Activated CD4-positive, alpha-beta T cell treated with anti-CD3 and anti-CD28 coated beads for 4 hours (primary cell): ENCODE measurements around the gene RNF208.

ENCODE experiments used
- DNase-seq, 2 donors: peaks; one replicate each; pipeline ENCODE4 v3.0.0-alpha.2; 2020

The RNF208 gene

DNA sequence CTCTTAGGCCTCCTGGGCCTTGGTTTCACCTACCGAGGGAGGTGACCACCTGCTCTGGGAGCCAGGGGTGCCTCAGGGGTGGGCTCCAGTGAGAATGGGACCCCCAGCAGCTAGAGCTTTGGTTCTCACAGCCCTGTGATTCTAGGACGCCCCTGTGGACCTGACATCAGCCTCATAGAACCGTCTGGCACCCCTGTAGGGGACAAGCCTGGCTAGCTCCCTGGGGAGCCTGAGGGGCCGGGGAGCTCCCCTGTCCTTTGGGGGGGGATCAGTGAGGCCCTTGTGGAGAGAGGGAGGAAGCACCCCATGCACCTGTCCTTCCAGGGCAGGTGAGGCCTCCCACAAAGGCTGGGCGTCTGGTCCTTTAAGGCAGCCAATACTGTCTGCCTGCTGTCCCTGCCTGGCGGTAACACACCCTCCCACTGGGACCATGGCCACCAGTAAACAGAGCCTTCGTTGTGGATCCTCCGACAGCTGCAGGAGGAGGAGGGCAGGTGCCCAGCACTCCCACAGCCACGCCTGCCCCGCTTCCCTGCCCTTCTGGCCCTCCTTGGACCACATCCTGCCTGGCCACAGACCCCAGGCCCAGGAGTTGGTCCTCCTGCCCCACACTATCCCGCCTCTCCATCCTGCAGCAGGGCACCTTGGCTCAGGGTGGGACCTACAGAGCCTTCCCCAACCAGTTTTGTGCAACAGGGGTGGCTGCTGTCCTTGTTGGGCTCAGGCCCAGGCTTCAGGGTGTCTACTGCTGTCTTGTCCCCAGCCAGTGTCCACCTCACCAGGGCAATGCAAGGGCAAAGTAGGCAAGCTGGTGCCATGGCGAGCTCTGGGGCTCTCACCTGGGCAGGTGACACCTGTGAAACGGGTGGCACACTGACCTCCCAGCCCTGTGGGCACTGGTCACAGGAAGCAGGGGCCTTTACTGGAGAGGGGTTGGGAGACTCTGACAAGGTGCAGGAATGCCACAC, 16.0 kb upstream of the RNF208 start:
- no peak for DNase-seq

DNA sequence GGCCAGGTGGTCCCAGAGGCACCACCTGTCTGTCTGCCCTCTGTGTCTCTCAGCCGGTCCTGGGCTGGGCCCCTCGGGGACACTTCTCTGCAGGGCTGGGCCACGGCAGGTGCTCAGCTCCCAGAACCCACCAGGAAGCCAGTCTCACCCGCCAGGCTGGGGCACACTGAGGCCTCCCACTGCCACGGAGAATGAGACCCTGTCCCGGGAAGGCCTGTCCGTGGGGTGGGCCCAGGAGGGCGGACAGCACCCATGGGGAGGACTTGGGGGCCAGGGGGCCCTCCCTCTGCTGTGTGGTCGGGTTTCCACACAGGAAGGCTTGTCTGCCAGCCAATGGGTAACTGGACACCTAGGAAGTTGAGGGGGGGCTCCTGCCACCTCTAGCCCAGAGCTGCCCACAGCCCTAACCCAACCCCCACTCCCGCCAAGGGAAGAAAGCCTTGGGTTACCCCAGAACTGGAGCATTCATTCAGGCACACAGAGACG, 14.9 kb upstream of the RNF208 start:
- DNase-seq = no peak

DNA sequence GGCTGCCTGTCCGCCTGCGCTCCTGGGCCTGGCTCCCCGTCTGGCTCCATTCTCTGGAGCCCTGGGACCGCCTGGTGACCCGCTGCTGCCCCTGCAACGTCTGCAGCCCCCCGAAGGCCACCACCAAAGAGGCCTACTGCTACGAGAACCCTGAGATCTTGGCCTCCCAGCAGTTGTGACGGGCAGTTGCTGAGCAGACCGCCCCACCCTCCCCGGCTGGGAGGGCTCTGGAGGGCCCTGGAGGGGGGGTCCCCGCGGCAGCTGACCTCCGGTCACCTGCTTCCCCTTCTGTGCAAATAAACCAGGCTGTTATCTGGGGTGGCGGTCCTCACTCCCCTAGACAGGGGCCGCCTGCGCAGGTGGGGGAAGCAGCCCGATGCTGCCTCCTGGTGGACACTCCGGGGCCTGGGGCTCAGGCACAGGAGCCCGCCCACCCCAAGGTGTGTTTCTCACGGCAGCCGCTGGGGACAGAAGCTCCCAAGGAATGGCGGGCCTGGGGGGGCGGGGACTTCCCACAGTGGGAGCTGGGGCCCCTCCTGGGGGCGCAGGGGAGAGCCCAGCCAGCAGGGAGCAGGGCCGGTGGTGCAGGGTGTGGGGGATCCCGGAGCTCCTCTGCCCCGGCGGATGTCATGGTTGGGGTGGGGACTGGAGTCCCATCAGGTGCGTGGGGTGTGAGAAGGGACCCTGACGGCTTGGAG, 14.3 kb upstream of the RNF208 start:
- peak; percentile 91 to 93 for DNase-seq

DNA sequence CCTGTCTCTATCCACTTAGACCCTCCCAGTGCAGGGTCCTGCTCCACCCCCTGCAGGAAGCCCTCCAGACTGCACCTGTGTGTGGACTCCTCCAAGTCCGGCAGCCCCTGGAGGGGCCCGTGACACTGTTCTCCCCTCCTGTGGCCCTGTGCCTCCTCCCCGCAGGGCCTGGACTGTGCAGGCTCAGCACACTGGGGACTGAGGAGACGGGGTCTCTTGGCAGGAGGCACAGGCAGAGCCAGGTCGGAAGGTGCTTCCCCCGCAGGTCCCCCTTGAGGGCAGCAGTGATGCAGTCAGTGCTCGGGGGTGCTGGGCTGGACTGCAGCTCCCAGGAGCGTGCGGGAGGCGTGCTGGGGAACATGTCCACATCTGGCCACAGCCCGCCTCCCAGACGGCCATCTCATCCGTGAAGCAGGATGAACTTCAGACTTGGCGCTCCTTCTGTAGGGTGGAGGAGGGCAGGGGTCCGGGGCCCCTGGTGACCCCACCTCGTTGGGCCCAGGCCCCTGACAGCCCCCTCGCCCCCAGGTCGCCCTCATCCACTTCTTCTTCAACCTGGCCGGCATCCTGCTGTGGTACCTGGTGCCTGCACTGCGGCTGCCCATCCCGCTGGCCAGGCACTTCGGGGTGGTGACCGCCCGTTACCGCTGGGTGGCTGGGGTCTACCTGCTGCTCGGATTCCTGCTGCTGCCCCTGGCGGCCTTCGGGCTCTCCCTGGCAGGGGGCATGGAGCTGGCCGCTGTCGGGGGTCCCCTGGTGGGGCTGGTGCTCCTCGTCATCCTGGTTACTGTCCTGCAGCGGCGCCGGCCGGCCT, 13.6 kb upstream of the RNF208 start:
- no peak for DNase-seq

DNA sequence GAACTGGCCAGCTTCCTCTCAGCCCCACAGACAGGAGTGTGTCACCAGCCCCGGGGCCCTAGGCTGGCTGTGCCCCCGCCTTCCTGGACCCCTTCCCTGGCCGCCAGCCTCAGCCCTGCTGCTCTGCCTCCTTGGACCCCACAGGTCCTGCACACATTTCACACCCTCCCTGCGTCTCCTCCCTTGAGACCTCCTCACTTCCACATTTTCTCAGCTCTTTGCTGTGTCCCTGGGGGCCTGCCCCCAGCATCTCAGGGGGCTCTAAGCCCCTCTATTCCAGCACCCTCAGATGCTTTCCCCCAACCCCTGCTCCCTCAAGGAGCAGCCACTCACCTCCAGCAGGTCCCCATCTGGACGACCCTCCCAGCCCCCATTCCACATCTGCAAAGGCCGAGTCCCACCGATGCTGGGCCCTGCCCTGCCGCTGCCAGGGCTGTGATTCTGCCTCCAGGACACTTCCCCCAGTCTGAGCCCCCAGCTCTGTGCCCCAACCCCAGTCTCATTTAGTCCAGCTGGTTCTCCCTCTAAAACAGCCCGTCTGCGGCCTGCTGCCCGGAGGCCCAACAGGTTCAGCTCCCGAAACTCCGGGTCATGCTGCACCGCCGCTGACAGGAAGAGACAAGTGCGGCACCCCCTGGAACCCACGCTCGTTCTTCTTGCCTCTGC, 12.9 kb upstream of the RNF208 start:
- DNase-seq = no peak

DNA sequence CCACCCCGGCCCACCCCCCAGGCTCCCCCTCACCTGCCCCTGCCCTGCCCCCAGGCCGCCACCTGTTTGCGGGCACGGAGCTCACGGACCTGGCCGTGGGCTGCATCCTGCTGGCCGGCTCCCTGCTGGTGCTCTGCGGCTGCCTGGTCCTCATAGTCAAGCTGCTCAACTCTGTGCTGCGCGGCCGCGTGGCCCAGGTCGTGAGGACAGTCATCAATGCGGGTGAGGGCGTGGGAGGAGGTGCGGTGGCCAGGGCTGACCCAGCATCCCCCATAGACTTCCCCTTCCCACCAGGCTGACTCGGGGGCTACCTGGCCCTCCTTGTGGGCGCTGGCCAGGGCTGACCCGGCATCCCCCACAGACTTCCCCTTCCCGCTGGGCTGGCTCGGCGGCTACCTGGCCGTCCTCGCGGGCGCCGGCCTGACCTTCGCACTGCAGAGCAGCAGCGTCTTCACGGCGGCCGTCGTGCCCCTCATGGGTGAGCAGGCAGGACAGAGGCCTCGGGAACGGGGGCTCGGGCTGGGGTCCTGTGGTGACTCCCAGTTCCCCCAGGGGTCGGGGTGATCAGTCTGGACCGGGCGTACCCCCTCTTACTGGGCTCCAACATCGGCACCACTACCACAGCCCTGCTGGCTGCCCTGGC, 12.1 kb upstream of the RNF208 start:
- DNase-seq = no peak

DNA sequence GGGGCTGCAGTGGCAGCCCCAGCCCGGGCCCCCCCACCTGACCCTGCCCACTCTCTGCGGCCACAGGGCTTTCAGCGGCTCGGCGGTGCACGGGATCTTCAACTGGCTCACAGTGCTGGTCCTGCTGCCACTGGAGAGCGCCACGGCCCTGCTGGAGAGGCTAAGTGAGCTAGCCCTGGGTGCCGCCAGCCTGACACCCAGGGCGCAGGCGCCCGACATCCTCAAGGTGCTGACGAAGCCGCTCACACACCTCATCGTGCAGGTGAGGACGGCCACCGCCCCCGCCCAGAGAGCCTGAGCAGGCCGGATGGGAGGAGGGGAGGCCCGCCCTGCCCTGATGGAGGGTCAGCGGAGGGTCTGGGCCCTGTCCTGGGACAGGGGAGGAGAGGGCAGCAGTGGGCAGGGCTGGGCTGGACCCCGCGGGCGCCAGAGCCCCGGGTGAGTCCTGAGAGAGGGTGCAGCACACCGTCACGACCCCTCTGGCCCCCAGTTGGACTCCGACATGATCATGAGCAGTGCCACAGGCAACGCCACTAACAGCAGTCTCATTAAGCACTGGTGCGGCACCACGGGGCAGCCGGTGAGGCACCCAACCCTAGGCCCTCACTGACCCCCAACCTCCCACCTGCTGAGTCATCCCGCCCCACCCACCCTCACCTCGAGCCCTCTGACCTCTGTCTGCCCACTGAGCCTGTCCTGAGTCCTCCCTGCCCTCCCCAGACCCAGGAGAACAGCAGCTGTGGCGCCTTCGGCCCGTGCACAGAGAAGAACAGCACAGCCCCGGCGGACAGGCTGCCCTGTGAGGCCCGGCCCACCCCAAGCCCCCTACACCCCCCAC, 11.3 kb upstream of the RNF208 start:
- no peak for DNase-seq

DNA sequence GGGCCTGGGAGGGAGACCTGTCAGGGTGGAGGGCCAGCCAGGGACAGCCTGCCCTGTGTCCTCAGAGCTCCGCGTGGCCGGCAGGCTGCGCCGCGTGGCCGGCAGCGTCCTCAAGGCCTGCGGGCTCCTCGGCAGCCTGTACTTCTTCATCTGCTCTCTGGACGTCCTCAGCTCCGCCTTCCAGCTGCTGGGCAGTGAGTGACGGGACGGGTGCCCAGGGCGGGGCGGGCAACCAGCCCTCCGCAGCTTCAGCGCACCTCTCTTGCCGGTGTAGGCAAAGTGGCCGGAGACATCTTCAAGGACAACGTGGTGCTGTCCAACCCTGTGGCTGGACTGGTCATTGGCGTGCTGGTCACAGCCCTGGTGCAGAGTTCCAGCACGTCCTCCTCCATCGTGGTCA, 10.5 kb upstream of the RNF208 start:
- no peak for DNase-seq

DNA sequence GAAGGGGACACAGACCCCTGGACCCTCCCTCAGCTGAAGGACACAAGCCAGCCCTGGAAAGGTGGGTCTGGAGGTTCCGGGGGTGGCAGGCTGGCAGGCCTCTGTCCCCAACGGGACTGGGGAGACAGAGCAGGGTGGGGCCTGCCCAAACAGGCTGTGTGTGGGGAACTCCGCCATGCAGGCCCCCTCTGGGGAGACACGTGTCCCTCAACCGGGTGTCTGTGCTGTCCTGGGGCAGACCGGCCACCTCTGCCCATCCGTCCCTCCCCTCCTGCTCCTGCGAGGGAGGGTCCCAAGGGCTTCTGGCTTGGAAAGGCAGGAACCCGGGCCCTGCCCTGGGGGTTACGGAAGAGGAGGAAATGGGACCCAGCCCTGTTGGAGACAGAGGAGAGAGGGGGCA, 10.1 kb upstream of the RNF208 start:
- no peak for DNase-seq

DNA sequence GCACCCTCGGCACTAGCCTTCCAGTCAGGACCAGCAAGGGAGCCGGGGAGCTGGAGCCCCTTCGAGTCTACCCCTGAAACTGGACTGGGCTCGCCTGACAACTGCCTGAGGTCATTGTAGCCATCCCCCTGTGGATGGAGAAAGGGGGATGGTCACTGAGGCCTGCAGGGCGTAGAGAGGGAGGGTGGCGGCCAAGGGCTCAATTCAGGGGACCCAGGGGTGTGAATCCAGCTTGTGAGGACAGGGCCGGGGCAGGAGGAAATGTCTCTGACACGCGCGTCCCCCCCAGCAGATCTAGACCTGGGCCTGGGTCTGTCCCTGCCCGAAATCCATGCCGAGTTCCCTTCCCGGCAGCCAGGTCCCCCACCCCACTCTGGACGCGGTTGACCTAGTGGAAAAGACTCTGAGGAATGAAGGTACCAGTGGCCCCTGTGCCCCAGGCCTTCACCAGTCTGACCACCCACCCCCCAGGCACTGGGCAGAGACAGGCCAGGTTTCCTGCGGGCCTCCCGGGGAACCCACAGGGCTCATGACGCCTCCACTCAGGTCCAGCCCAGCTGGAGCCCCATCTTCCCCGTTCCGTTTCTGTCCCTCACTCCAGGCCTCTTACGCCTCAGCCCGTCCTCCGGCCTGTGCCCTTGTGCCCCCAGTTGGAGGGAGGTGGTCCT, 9.5 kb upstream of the RNF208 start:
- no peak for DNase-seq

DNA sequence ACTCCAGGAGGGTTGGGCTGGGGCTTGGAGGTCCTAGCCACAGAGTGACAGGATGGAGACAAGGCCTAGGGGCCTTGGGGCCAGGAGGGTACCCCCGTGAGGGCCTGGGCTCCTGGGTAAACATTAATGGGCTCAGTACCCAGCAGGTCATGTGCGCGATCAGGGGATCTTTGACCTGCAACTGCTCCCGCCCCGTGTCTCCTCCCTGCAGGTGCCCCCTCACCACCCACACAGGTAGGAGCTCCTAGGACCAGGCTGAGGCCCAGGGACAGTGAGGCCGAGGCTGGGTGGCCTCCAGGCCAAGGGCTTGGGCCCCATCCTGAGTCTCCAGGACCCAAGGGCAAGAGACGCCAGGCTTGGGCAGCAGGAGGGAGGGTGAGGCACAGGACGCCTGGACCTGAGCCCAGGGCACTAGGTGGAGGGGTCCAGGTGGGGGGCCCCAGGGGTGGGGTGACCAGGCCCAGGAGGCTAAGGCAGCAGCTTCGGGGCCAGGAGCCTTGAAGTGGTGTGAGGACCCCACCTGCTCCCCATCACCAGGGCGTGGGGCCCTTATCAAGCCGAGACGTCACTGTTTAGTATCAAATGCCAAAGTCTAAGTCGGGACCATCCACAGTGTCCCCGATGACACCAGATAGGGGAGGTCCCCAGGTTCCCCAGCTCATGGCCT, 8.8 kb upstream of the RNF208 start, which contains the start of gene SLC34A3:
TSS of gene SLC34A3 (plus strand) at position 197 of the 667 bp plus-strand sequence. CDS start 802 bp downstream, outside the sequence.
- no peak for DNase-seq

DNA sequence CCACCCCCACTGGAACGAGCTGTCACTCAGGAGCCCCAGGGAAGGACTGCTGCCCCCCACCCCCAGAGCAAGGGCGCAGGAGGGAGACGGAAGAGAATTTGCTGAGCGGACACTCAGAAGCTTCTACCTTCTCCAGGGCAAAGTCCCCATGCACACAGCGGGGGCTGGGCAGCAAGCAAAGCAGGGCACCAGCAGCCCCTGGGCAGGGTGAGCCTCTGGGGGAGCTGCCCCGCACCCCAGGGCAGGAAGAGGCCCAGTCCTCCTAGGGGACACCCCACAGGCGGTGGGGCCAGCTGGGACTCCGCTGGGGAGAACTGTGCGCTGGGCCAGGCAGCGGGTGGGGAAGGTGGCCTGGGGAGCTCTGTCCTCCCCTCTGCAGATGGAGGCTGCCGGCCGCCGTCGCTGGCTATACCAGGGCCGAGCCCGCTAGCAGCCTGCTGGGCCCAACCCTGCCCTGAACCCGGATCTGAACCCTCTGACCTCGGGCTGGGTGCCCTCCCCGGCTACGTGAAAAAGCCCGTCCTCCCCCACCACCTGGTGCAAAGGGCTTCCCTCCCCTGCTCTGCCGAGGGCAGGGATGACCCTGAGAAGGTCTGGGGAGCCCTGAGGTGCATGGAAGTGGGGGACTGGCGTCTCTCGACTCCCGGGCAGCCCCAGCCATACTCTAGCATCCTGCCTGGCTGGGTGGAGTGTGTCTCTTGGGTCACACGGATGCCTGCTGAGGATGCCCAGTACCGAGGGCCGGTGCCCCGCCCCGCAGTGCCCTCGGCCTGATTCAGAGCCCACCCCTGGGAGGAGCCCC, 8.1 kb upstream of the RNF208 start:
- DNase-seq = no peak

DNA sequence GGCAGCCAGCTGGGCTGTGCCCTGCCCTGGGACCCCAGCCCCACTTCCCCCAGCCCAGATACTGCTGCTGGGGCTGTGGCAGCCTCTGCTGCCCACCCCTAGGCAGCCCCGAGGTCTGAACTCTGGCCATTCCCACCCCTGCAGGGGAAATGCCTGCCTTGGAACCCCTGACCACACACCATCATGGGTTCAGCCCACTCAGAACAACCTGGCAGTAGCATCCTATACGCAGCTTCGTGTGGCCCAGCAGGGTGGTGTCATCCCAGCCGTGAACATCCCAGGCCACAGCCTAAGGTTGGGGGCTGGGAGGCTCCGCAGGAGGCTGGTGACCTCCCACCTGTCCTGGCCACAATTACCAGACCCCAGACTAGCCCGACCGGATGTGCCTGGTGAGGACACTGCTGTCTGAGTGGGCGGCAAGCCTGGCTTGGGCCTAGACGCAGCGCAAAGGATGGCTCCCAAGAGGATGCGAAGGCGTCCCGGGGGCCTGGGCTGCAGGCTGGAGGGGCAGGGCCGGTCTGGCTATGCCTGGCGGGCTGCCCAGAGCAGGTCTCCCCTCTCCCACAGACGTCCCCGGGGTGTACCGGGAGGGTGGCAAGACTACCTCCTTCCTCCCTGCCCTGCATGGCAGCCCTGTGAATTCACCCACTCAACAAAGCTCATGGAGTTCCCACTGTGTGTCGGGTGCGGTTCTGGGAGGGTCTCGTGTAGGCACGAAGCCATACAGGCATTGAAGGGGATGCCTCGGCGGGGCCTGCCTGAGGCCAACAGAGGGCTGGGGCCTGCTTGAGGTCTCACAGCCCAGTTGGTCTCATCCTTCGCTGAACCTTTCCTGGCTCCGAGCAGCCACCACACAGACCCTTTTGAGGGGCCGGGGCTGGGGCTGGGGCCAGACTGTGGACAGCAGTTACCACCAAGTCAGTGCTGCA, 7.2 kb upstream of the RNF208 start:
- DNase-seq = no peak

DNA sequence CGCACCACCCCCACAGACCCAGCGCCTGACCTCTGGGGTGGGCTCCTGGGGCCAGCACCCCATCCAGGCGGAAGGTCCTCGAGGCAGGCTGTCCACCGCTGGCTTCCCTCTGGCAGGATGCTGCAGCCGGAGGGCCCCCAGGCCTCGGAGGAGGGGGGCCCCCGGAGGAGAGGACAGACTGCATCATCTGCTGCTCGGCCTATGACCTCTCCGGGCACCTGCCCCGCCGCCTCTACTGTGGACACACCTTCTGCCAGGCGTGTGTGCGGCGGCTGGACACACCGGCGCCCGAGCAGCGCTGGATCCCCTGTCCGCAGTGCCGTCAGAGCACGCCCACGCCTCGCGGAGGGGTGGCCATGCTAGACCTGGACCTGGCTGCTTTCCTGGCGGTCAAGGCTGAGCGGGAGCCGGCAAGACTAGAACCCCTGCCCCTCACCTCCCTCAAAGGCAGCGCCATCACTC, 6.5 kb upstream of the RNF208 start:
- DNase-seq = no peak

DNA sequence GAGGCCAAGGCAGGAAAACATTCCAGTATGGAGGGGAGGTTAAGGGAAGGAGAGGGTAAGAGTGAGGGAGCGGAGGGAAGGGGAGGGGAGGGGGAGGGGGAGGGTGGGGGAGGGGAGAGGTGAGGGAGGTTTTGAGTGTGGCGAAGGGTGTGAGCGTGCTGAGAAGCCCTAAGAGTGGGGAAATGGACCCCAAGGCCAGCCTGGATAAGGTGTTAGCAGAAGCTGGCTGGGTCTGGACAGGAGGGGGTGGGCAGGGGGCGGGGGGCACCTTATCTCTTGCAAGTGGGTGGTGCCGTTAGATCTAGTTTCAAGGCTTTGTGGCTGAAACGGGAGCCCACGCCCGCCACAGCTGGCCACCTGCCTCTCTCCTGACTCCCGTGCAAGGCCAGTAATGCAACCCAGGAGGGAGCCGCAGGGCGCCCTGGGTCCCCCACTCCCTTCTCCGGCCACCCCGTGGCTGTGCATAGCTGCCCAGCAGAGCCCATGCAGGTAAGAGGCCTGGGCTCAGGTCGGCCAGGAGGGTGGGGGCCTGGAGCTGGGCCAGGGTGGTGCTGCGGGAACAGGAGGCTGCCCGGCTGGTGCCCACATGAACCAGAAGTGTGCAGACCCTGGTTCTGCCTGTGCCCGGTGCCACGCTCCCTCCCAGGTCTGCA, 5.9 kb upstream of the RNF208 start:
- DNase-seq = no peak

DNA sequence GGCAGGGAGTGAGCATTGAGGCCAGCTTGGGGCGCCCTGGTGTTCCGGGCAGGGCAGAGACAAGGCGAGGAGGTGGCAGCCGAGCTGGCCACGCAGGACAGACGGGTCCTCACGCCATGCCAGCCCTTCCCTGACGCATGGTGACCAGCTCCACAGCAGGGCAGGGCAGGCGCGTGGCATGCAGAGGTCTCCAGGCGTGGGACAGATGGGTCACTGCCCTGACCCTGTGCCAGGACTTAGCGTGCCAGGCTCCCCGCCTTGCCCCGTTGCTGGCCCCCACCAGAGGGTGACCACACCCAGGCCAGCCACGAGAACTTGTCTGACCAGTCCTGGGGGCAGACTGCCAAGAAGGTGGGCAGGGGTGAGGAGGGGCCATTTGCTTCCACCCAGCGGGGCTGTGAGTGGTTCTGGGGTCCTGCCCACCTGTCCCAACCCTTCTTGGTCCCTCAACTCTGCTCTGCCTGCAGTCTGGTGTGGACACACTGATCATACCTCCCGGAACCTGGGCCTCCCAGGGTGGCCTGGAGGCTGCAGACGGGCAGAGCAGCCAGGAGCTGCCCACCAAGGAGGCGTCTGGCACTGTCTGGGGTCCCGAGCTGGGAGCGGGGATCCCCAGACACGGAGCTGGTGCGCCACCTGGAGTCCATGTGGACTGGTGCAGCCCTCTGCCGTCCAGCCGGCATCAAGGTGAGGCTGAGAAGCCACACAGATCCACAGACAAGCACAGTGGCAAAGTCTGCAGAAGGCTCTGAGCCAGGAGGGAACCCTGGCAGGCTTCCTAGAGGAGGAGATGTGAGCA, 5.2 kb upstream of the RNF208 start, which contains the start of gene RNF224:
TSS of gene RNF224 (plus strand) at position 449 of the 799 bp plus-strand sequence. CDS start 834 bp downstream, outside the sequence.
- peak; percentile 78 to 81 for DNase-seq
